Fibroblast of upper back skin (primary cell): Measurements from ENCODE around the gene PNLIPRP2.

Experiments used
- DNase-seq: peaks from one replicate; pipeline ENCODE4 v3.0.0-alpha.2; 2013

PNLIPRP2 gene

GRCh38 chr10:116620423-116621400 is at the start of gene PNLIPRP2:
PNLIPRP2 (plus strand) TSS chr10:116620953.
- no peak for DNase-seq

- no peak for DNase-seq
Observed at GRCh38 chr10:116574797-116575196, 46.0 kb upstream of the PNLIPRP2 start.

DNA sequence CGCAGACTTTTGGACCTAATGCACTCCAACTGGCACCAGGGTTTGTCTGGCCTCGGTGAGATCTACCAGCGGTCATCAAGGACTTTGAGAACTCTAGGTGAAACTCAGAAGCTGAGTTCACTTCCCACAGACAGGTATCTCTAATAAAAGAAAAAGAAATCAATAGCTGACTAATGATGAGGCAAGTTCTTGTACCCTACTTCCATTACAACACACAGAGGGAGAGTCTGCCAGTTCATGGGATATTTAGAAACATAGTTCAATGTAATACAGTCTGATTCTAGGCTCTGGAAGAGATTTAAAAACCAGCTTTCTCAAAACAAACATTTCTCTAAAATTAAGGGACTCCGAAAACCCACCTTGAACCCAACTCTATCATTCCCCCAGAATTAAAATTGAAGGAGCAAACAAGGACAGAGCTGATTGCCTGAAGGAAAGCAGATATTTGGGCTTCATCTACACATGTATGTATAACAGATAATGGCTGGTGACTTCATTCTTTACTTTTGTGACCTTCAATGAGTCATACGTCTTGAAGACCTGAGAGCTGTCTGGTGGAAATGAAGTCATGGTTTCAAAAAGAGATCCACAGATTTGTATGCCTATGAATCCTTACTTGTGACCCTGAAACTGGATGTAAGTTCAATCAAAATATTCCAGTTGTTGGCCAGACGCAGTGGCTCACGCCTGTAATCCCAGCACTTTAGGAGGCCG is 32.7 kb upstream of the PNLIPRP2 start:
- no peak for DNase-seq

- no peak for DNase-seq
Observed at GRCh38 chr10:116588995-116589394, 31.8 kb upstream of the PNLIPRP2 start.

DNA sequence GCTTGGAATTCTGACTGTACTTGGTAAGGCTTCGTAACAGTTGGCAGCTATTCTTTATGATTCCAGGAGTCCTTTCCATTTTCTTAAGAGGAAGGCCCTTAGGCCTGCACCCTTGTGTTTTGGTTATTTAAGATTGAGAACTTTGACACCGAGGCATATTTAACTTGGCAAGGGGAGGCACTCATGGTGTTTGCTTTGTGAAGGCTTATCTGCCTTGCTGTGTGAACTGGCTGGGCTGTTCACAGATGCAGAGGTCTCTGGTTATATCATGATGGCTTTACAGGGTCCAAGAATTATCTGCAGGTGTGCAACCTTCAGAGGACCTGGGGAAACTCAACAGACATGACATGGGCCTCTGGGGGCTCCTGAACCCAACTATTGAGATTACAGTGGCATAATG is 30.8 kb upstream of the PNLIPRP2 start:
- DNase-seq, result no peak

GRCh38 chr10:116590590-116591444 is 29.9 kb upstream of the PNLIPRP2 start, which contains the start of gene PNLIPRP1:
PNLIPRP1 (plus strand) TSS chr10:116590959; CDS start chr10:116591130, 171 bp downstream.
- DNase-seq, result no peak

DNA sequence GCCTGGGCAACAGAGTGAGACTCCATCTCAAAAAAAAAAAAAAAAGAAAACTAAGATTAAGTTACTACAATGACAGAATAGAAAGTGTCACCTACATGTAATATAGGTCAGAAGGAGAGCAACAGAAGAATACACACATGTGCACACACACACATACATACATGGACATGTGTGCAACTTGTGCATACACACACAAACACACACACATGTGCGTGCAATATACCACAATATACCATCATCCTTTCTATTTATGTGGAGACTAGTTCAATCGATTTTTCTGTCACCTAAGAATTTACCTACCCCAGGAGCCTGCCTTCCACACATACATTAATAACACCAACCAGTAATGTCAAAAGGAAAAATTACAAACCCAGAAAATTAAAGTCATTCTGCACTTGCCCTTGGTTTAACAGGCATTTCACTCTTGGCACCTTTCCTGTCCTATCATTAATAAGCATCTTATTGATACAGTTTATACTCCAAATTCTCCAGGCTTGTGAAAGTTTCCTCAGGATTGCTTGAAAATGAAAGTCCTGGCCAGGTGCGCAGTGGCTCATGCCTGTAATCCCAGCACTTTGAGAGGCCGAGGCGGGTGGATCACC is 27.5 kb upstream of the PNLIPRP2 start:
- DNase-seq, result no peak

DNA sequence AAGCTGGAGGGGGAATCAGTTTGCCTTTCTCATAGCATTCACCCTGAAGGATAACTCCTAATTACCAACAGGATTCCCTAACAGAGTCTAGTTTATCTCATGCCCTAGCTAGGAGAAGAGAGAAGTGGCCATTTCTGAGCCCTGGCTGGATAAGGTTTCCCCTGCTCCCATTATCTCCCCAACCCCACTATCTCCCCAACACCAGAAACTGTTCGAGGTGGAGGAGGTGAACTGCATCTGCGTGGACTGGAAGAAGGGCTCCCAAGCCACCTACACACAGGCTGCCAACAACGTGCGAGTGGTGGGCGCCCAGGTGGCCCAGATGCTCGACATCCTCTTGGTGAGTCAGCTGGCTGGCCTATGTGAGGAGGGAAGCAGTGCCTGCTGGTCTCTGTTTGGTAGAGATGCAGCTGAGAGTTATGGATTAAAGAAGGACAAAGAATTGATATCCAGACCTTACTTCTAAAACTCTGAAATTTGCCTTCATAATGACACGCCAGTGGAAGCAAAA is 26.2 kb upstream of the PNLIPRP2 start:
- no peak for DNase-seq

DNA sequence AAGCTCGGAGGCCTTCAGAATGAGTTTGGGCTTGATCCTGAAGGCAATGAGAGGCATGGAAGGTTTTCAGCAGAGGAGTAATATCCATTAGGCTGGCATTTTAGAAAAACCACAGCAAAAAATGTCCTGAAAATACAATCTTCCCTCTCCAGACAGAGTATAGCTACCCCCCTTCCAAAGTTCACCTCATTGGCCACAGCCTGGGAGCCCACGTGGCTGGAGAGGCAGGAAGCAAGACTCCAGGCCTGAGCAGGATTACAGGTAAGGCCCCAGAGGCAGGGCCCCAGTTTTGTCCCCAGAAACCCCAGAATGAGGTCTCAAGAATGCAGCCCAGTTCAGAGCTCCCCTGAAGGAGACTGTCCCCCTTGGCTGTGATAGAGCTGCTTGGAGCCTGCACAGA is 24.7 kb upstream of the PNLIPRP2 start:
- no peak for DNase-seq

- no peak for DNase-seq
Observed at GRCh38 chr10:116597543-116597942, 23.2 kb upstream of the PNLIPRP2 start.

DNA sequence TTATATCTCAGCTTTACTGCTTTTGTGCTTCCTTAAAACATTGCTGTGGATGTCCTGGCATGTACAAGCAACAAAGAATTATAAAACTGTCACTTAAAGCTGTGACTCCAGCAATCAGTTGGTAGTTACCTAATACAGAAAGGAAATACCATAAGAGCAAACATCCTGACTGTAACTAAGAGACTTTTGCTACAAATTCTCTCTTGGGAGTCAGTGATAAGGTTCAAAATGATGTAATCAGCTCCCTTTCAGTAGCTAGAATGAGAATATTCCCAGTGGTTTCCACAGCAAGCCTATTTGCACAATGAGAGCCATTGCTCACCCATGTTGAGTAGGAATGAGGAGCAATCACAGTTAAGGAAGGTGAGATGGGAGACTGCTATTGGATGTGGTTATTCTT is 22.4 kb upstream of the PNLIPRP2 start:
- DNase-seq, result no peak

- no peak for DNase-seq
Observed at GRCh38 chr10:116599991-116600390, 20.8 kb upstream of the PNLIPRP2 start.

DNA sequence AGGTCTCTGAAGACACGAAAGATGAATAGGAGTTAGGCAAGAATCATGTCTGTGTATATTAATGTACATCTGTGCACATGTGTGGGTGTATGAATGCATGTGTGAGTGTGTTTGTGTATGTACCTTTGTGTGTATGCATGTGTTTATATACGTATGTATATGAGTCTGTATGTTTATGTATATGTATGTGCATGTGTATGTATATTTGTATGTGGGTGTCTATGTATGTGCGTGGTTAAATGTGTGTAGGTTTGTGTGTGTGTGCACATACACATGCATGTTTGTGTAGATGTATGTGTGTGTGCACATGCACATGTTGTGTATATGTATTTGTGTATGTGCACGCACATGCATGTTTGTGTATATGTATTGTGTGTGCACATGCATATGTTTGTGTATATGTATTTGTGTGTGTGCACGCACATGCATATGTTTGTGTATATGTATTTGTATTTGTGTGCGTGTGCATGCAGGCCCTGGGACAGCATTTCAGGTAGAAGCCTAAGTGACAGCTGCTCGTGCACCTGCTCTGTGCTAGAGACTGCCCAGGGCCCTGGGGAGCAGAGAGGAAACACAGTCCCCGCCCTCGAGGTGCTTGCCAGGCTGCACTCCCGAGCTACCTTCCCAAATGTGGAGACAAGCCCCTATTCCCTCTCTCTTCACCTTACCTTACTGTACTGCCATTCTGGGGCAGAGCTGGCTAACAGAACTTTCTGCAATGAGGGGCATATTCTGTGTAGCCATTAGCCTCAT is 17.9 kb upstream of the PNLIPRP2 start:
- DNase-seq, result no peak

DNA sequence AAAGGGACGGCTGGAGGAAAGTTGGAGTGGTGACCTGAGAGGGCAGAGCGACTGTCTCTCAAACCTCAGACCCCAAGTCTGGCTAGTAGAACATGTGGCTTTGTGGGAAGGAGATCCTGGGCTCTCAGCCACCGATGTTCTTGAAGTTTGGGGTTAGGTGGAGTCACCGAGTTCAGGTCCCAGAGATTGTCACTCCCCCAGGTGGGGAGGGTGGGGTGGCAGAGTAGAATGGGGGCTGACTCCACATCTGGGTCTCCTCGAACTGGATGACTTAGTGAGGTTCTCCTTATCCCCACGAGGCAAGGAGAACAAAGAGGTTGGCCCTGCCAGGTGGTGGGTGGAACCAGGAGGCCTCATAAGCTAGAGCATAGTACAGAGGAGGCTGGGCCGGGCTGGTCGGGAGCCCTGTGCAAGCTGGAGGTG is 14.7 kb upstream of the PNLIPRP2 start:
- no peak for DNase-seq

DNA sequence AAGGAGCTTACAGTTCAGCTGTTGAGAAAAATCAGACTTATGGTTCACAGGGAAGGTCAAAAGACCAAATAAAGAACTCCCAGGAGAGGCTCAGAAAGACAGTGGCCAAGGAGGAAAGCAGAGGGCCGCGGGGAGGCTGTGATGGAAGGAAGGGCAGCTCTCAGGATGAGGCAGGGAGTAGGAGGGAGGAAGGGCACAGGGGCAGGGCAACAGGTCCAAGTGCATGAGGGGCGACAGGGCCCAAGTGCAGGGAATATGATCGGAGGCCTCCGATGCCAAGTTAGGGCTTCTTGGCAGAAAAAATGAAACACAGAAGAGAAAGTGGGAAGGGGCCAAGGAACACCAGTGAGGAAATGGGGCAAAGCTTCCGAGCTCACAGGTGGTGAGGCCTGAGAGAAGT is 13.4 kb upstream of the PNLIPRP2 start:
- no peak for DNase-seq

DNA sequence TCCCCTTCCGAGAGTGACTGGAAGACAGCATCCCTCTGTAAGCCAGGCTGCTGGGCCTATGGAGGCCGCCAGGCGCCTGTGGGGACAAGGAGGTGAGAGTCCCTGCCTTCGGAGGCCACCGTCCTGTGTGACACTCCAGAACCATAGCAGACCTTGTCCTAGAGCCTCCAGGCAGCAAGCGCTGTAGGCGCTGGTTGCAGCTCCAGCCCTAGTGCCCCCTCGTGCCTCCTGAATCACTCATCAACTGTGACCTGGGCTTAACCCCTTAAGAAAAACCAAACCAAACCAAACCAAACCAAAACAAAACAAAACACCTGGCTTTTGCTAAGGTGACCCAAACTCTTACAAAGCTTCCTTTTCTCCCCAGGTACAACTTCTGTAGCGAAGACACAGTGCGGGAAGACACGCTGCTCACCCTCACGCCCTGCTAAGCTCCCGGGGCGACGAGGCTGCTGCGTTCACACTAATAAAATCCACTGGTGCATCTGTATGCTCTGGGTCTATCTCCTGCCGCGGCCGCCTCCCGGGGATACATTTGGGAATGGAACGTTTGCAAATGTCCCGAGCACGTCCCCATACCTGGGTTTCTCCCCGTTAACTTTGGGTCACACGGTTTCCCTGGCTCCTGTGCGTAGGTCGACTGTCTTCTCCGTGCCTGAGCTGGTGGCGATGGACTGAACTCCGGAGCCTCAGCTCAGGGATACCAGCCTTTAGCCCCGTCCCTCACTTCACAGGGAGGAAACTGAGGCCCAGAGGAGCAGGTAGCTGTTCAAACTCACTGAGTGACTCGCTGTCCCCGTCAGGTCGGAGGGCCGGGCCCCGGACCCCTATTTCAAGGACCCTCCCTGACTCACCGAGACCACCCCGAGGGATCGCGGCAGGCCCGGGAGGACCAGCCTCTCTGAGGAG is 11.8 kb upstream of the PNLIPRP2 start:
- no peak for DNase-seq

GRCh38 chr10:116610443-116611152 is 10.2 kb upstream of the PNLIPRP2 start:
- no peak for DNase-seq

- no peak for DNase-seq
Observed at GRCh38 chr10:116611153-116611545, 9.6 kb upstream of the PNLIPRP2 start.

DNA sequence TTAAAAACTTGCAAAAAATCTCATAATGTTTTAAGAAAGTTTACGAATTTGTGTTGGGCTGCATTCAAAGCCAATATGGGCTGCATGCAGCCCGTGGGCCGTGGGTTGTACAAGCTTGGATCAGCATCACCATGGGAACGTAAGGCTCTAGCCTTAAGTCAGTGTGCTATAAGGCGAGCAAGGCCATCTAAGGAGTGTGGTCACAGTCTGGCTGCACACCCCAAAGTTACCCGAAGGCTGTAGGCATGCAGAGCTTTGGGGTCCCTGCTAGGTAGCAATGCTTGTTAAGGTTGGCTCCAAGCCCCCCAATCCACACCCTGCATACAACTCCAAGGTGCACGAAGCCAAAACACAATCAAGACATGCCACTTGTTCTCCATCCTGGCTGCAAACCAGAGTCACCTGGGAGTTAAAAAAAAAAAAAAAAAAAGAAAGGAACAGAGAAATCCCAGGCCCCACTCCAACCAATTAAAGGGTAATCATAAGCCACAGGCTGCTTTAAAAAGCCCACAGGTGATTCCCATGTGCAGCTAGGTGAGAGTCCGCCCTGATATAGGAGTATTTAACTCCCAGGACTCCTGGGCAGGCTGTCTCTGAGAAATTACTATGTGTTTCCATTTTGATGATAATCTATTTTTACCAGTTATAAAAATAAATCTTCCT is 8.5 kb upstream of the PNLIPRP2 start:
- DNase-seq, result no peak
